DOHH2 (cell line): ENCODE data around the gene ISCA2.

Experiments used
- H3F3A ChIP-seq: fragments of 200-600 bp; sonication (generic), shearing (Covaris generic); 2 replicates; pipeline ENCODE4 v1.6.0; 2016; ENCODE audit warnings: antibody characterized with exemption, mild to moderate bottlenecking; ENCODE audit not compliant: control insufficient read depth, insufficient read depth
- H3K27ac ChIP-seq: fragments of 200-600 bp; sonication (generic); 2 replicates; pipeline ENCODE4 v1.5.1; 2014; ENCODE audit warnings: low read depth, mild to moderate bottlenecking, low read length, moderate library complexity
- H3K27me3 ChIP-seq: fragments of 200-600 bp; sonication (generic); 2 replicates; pipeline ENCODE4 v1.6.1; 2014; ENCODE audit warnings: mild to moderate bottlenecking, low read length, mixed read lengths; ENCODE audit not compliant: control insufficient read depth
- H3K36me3 ChIP-seq: fragments of 200-600 bp; sonication (generic); 2 replicates; pipeline ENCODE4 v1.6.1; 2014; ENCODE audit warnings: mild to moderate bottlenecking, low read length, moderate library complexity, mixed read lengths; ENCODE audit not compliant: control insufficient read depth
- H3K4me1 ChIP-seq: fragments of 200-600 bp; sonication (generic); 2 replicates; pipeline ENCODE4 v1.6.1; 2014; ENCODE audit warnings: mild to moderate bottlenecking, low read length, mixed read lengths; ENCODE audit not compliant: control insufficient read depth
- H3K4me2 ChIP-seq: fragments of 200-600 bp; sonication (generic); 2 replicates; pipeline ENCODE4 v1.6.0; 2014; ENCODE audit warnings: mild to moderate bottlenecking, low read length, moderate library complexity
- H3K4me3 ChIP-seq: fragments of 200-600 bp; sonication (generic); 2 replicates; pipeline ENCODE4 v1.5.1; 2014; ENCODE audit warnings: mild to moderate bottlenecking, low read length, mixed read lengths
- H3K79me2 ChIP-seq: fragments of 200-600 bp; sonication (generic); 2 replicates; pipeline ENCODE4 v1.6.1; 2014; ENCODE audit warnings: mild to moderate bottlenecking, low read length, mixed read lengths; ENCODE audit not compliant: control insufficient read depth
- H3K9me2 ChIP-seq: fragments of 200-600 bp; sonication (generic); replicated peaks from 2 replicates; pipeline ENCODE4 v1.6.1; 2014; ENCODE audit warnings: mild to moderate bottlenecking, low read length, mixed read lengths; ENCODE audit not compliant: control insufficient read depth
- H3K9me3 ChIP-seq: fragments of 200-600 bp; sonication (generic); 2 replicates; pipeline ENCODE4 v1.6.1; 2014; ENCODE audit warnings: antibody characterized with exemption, low read length, mixed read lengths; ENCODE audit not compliant: control insufficient read depth, insufficient read depth
- H4K20me1 ChIP-seq: fragments of 200-600 bp; sonication (generic); 2 replicates; pipeline ENCODE4 v1.6.0; 2014; ENCODE audit warnings: low read depth, mild to moderate bottlenecking, antibody characterized with exemption, low read length, moderate library complexity; ENCODE audit not compliant: control insufficient read depth, insufficient read depth
- CTCF ChIP-seq: fragments of 200-600 bp; sonication (generic); IDR thresholded peaks from one replicate; pipeline ENCODE4 v1.5.1; 2014; ENCODE audit warnings: antibody characterized with exemption, mild to moderate bottlenecking, low read depth, low read length; ENCODE audit not compliant: poor library complexity, severe bottlenecking
- EZH2phosphoT487 ChIP-seq: fragments of 200-600 bp; sonication (generic); IDR thresholded peaks from 2 replicates; pipeline ENCODE4 v1.6.1; 2017; ENCODE audit warnings: borderline replicate concordance, mild to moderate bottlenecking, antibody characterized with exemption, low read length, moderate library complexity, mixed read lengths

ISCA2 gene

GRCh38 chr14:74508844-74509428 is 15.4 kb downstream of the ISCA2 start:
- Histone ChIP-seq H3K4me3 (no peak overlapping the region), H3F3A (no peaks in the 10 kb centered on the region), H3K4me2 (no peak overlapping the region), H3K4me1 (peaks cover 12% of the 10 kb centered on the region), H3K27ac (no peak overlapping the region), H3K27me3 (peaks cover 2% of the 10 kb centered on the region; the same call in 1 of the 2 replicates), H3K36me3 (no peaks in the 10 kb centered on the region), H3K79me2 (no peaks in the 10 kb centered on the region), H3K9me3 (no peaks in the 10 kb centered on the region), H3K9me2 (no peaks in the 10 kb centered on the region), H4K20me1 (no peaks in the 10 kb centered on the region)
- TF ChIP-seq CTCF = no peak

DNA sequence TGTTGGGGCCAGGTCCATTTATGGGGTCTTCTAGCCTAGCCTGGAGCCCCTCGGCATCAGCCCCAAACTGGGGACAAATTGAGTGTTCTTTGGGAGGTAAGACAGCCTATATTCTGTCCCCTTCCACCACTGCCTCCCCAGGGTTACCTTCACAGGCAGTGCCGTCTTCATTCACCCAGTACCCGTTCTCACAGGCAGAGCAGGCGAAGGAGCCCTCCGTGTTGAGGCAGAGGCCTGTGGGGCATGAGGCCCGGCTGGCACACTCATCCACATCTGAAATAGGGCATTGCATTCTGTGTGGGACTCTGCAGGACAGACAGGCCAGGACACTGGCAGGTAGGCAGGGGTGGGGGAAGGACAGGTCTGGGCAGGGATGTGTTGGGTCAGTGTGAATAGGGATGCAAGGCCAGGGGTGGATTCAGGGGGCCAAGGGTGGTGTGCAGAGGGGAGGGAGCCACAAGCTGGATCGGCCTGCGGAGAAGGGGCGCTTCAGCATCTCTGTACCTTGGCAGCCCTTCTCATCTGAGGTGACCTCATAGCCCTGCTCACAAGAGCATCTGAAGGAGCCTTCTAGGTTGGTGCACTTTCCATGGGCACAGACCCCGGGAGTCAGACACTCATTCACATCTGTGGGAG is 16.1 kb downstream of the ISCA2 start:
- Histone ChIP-seq H3K36me3 (no peaks in the 10 kb centered on the region), H3K9me3 (no peaks in the 10 kb centered on the region), H3K27me3 (peaks cover 9% of the 10 kb centered on the region; the same call in 1 of the 2 replicates), H3K27ac (no peak overlapping the region), H3K9me2 (no peaks in the 10 kb centered on the region), H3K4me2 (no peak overlapping the region), H3K4me3 (no peak overlapping the region), H4K20me1 (no peaks in the 10 kb centered on the region), H3K4me1 (peaks cover 12% of the 10 kb centered on the region), H3K79me2 (no peaks in the 10 kb centered on the region), H3F3A (no peaks in the 10 kb centered on the region)
- TF ChIP-seq EZH2phosphoT487 = no peak
- TF ChIP-seq CTCF = no peak

- peaks cover 13% of the 10 kb centered on the region; the same call in 1 of the 2 replicates for H3K27me3 ChIP-seq
- no peak for TF ChIP-seq CTCF
- no peak for TF ChIP-seq EZH2phosphoT487
- H3K9me3 ChIP-seq = no peaks in the 10 kb centered on the region
- H3K4me2 ChIP-seq = no peak overlapping the region
- H3K4me3 ChIP-seq = no peak overlapping the region
- H3F3A ChIP-seq = no peaks in the 10 kb centered on the region
- H3K4me1 ChIP-seq = peaks cover 12% of the 10 kb centered on the region
- H3K27ac ChIP-seq = no peak overlapping the region
- no peaks in the 10 kb centered on the region for H3K36me3 ChIP-seq
- H4K20me1 ChIP-seq = no peaks in the 10 kb centered on the region
- H3K79me2 ChIP-seq = no peaks in the 10 kb centered on the region
- H3K9me2 ChIP-seq = no peaks in the 10 kb centered on the region
These were observed 16.8 kb downstream of the ISCA2 start for GRCh38 chr14:74510223-74510931.
